GF-D8 (cell line): ENCODE results near the gene CELSR1.

Source experiments
- DNase-seq: peaks from one replicate; lab custom pipeline; 2025; lab: John Stamatoyannopoulos, UW

The CELSR1 gene

DNA sequence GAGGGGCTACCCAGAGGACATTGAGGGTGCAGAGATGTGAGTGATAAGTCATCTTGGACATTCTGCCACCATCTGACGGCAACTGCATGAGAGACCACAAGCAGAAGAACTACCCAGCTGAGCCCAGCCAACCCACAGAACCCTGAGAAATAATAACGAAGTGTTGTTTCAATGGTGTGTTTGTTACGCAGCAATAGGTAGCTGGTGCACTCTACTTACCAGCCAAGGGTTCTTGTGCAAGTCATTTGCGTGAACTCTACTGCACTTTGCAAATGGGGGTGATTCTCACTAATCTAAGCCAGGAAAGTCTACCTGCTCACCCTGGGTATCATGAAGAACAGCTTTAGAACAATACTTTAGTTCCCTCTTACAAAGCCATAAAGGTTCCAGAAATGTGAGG, 15.8 kb upstream of the CELSR1 start:
- DNase-seq, result no peak

DNA sequence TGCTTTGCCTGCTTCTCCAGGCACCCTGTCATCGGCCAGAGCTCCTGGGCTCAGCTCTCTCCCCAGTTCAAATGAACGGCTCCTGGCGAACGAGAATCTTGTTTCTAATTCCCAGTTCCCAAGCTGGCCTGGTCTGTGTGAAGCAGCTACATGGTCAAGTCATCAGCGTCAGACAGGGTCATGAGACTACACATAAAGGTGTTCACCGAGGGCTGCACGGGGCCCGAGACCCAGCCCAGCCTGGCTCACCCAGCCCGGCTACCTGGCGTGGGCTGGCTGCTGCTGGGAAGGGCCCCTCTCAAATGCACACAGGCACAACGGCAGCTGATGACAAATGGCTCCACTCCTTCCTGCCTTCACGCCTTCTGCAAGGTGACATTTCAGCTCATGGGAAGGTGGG, 14.6 kb upstream of the CELSR1 start:
- DNase-seq, result no peak

DNA sequence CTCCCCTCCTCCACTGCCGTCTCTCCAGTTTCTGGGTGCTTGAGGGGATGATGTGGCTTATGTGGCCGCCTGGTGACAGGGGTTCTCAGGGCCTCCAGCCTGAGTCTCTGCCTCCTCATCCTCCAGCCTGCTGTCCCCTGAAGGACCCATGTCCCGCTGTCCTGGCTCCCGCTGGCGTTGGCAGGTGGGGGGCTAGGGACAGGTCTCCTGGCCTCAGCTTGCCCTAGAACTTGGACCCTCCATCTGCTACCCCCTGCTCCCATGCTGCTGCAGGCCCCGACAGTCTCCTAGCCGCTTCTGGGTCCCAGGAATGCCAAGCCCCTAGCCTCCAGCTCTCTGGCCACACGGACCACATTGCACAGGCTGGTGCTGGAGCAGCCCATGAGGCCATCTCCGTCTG, 13.9 kb upstream of the CELSR1 start:
- no peak for DNase-seq

DNA sequence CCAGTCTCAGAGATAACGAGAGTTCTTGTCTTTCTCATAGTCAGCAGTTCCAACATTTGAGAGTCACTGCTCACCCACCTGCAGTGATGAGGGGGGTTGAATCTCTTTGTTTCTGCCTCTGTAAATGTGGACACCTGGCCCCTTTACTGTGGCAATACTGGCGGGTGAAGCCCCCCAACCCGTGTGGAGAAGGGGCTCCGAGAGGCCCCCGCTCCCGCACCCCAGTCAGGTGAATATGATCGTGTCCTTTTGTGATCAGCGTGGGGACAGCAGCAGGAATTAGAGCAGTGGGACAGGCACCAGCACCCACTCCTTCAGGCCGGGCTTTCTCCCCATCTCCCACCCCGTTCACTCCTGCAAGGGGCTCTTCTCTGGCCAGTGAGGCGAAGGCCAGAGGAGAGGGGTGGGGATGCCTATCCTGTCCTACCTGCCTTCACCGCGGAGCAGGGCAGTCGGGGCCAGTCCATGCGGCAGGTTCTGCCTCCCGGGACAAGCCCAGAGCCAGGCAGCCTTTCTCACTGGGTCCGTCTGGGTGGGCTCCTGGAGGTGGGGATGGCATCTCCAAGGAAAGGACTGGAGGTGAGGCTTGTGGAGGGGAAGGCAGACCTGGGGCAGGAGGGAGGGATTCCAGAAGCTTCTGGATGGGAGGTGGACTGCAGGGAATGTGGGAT, 12.7 kb upstream of the CELSR1 start:
- DNase-seq, result no peak

DNA sequence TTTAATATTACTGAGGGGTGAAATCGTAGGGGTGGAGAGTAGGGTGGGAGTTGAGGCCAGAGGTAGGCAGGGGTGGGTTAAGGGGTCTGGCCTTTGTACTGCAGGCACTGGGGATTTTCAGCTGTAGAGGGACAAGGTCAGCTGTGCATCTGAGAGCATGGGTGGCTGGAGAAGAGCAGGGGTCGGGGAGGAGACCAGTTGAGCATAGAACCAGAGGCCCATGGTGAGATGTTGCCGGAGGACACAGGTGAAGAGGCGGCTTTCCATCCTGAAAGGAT, 12.1 kb upstream of the CELSR1 start:
- no peak for DNase-seq

DNA sequence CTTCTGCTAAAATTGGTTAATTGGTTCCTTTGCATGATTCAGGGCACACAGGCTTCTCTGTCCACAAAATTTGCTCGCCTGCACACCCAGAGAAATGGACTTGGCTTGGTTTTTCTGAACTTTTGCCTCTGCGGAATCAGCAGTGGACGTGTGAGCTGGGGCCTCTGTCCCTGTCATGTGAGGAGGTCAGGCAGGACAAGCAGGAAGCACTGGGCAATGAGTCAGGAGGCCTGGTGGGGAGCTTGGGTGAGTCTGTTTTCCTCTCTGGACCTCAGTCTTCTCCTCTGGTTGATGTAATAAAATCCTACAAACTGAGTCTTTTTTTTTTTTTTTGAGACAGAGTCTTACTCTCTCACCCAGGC, 10.4 kb upstream of the CELSR1 start:
- DNase-seq, result no peak

DNA sequence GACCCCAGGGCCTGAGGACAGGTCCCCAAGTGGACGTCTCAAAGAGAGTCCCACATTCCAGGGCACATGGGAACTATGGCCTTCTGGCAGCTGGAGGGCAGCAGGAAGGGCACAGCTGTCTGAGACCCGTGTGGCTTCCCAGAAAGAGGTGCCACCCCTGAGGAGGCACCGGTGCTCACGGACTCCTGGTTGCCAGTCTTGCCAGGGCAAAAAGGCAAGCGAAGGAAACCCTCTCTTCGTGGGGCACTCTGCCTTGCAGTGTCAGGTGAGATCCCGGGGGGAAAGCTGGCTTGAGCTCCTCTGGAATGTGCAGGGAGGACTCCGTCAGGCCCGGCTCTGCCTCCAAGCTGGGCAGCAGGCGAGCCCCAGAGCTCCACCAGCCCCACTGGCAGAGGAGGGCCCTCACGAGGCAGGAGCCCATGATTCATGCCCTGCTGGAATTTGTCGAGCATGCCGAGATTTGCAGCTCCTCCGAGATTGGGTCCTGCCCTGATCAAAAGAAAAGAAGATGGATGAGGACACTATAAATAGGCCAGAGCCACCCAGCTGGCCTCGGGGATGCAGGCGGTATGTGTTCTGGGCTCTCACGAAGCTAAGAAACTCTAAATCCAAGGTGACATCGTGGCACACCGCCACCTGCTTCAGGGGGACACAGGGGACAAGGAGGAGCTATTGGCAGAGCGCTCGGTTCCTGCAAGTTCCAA, 9.9 kb upstream of the CELSR1 start:
- no peak for DNase-seq

DNA sequence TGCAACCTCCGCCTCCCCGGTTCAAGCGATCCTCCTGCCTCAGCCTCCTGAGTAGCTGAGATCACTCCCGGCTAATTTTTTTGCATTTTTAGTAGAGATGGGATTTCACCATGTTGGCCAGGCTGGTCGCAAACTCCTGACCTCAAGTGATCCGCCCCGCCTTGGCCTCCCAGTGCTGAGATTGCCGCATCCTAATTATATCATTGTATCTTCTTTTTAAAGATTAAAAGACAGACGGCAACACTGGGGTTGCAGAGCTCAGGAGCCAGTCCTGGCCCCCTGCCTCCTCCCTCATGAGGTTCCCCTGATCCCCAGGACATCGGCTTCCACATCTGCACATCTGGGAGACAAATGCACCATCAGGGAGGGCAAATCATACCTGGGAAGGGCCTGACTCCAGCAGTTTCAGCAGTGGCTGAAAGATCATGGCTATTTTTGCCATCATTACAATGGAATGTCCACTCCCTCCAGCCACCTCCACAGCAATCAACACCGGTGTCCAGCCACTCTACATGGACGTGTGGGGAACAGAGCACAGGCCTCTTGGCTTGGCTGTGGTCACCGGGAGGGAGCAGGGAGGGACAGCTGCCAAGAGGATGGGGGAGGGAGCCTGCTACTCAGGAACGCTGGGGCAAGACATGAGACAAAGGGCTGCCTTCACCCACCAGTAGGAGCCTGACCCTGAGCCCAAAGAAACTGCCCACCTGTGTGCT, 9.2 kb upstream of the CELSR1 start:
- DNase-seq, result no peak

DNA sequence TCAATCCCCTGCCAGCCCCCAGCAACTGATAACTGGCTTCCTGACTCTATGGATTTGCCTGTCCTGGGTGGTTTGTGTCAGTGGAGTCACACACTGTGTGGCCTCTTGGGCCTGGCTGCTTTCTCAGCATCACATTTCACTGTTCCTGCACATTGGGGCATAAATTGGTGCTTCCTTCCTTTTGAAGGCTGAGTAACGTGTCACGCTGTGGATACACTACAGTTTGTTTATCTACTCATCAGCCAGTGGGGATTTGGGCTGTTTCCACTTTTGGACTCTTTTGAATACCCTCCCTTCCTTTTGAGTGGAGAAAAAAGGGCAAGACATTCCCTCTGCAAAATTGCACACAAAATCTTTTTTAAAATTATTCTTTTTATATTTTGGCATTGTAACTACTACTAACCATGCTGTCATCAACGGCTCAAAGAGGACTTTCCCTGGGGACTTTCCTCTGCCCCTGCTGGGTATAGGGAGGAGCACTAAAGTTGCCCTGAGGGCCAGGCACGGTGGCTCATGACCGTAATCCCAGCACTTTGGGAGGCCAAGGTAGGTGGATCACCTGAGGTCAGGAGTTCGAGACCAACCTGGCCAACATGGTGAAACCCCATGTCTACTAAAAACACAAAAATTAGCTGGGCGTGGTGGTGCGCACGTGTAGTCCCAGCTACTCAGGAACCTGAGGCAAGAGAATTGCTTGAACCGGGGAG, 7.8 kb upstream of the CELSR1 start:
- no peak for DNase-seq

DNA sequence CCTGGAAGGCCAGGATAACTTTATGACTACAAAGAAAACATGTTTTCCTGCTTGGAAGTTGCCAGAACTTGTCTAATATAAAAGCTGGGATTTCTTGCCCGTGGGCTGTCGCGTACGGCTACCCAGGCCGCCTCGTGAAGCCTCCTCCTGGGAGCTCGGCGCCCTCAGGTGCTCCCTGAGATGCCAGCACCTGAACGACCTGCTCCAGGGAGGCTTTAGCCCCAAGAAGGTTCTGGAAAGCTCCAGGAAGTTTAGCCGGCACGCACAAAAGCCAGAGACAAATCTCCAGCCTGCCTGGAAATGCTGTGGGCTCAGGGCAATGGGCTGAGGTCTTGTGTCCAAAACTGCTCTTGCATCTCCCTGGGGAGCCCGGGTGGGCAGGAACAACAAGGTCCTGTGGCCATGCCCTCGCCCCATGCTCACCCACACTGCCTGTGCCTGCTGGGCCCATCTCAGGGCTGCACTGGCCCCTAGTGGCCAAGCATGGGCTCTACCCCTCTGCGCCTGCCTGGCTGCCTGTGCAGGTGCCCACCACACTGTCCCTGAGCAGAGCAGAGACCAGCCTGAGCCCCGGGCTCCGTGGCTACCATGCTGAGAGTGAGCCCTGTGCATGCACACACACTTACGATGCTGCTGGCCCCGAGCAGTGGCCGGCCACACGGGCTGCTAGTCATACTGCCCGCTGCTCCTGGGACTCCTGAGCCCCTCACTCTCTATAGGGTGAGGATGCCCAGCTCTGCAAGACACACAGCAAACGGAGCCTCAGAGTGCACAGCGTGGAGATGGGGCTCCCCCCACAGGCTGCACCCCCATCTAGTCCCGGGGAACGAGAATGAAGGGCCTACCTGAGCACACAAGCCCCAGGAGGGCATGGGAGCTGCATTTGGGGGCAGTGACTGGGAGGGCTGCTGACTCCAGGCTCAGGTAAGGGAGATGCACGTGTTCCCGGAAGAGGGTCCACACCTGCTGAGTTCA, 4.9 kb upstream of the CELSR1 start:
- DNase-seq, result no peak

DNA sequence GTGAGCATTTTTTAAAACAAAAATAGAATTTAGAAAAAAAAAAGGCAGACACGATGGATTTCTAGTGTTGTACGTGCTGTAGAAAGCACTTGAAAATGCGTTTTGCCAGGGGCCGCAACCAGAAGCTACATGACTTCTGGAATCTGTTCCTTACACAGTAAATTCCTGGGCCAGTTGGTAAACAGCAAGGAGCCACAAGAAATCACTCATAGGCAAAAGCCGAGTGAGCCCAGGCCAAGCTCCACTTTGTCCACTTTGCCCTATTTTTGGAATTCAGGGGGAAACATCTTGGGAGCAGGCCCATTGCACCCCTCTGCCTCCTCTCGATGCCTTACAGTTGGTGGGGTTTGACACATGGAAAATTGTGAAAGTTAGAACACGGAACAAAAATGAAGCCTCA, 4.1 kb upstream of the CELSR1 start:
- DNase-seq, result no peak

DNA sequence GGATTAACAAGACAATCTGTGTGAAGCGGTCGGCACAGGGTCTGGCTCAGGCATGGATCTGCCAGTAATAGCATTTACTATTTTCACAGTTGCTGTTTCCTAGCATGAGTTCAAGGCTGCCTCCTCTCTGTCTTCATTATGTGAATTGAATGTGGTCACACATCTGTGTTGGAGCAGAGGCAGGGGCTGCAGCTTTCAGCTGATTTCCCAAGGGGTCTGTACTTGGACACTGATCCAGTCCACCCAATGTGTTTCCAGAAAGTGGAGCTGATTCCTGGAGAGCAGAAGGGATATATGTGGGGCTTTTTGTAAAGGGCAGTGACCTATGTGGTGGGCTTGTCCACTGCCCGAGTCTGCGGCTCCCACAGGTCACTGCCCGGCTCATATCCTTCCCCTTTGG, 3.5 kb upstream of the CELSR1 start:
- no peak for DNase-seq

DNA sequence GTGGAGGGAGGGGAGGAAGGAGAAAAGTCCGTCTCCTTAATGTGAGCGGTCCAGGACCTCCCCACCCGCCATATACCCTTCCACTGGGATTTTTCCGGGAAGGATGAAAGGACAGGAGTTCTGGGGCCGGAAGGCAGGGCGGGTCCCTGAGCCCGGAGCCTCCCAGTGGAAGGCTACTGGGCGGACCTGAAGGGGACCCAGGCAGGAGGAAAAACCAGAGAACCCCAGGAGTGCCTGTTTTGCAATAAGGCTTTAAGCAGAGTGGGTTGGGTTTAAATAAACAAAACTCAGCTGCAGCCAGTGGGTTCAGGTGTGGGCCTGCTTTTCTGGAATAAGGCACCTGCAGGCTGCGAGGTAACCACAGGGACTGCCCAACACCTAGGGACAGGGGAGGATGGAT, 1.7 kb upstream of the CELSR1 start:
- no peak for DNase-seq

DNA sequence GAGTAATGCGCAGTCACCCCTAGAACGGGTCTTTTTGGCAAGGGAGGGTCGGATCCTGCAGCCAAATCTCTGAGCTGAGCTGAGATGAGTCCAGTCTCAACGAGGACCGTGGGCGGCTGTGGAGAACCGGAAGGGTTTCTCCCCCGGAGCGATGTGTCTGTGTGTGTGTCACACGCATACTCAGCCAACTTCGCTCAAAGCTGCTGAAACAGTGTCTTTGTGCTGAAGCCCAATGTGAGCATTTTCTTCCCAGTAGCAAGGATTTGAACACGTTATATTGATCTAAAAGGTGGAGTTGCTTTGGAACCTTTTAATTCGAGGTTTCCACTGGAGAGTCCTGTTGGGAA, 1.4 kb upstream of the CELSR1 start:
- DNase-seq, result no peak

DNA sequence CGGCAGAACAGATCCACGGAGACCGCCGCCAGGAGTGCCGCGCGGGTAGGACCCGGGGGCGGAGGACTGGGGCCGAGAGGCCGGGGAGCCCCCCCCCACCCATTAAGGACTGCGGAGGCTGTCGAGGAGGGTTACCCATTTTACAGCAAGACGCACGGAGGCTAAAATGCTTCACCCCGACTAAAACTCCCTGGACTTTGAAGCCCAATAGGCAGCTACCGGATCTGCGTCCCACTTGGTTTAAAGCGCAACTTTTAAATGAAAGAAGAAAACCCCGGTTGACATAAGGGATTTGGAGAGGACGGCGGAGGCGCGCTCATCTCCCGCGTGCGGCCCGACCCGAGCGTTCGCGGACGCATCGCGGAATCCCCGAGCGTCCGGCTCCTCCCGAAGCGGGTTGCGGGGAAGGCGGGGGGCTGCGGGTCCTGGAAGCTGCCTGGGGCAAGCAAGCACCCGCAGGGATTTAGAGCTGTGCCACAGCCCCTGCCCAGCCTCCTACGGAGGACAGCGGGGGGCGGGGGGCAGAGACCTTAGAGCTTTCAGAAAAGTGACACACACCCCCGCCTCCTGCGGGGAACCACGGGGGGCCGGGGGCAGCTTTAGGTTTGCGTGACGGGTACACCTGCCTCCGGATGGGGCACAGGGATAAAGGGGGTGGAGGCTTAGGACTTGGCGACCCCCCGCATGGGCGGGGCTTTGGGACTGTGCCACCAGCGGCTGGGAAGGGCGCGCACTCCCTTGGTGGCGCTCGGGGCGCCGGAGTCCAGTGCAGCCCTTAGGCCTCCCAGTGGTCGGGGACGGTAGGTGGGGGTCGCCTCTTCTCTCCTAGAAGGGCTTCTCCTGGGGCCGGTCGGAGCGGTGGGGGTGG, 760 bp upstream of the CELSR1 start:
- no peak for DNase-seq

DNA sequence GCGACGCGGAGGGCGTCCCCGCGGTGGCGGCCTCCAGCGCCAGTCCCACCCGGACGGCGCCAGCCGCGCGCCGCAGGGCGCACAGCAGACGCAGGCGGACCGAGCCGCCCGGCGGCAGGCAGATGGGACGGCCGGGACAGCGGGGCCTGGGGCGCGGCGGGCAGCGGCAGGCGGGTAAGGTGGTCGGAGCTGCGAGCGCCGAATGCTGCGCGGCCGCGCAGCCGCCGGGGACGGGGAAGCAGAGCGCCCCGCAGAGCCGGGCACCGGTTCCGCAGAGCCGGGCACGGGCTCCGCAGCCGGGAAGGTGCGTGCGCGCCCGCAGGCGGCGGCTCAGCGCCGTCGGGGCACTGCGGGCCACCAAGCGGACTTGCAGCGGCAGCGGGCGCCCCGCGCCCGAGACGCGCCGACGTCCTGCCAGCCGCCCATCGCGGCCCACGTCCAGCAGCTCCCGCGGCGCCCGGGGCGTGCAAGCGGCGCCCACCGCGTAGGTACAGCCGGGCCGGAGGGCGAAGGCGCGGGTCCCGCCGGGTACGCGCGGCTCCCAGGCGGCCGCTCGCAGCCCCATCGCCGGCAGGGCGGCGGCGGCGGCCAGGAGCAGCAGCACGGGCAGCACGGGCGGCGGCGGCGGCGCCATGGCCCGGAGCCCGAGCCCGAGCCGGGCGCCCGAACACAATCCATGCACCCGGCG, 739 bp downstream of the CELSR1 start:
- no peak for DNase-seq

DNA sequence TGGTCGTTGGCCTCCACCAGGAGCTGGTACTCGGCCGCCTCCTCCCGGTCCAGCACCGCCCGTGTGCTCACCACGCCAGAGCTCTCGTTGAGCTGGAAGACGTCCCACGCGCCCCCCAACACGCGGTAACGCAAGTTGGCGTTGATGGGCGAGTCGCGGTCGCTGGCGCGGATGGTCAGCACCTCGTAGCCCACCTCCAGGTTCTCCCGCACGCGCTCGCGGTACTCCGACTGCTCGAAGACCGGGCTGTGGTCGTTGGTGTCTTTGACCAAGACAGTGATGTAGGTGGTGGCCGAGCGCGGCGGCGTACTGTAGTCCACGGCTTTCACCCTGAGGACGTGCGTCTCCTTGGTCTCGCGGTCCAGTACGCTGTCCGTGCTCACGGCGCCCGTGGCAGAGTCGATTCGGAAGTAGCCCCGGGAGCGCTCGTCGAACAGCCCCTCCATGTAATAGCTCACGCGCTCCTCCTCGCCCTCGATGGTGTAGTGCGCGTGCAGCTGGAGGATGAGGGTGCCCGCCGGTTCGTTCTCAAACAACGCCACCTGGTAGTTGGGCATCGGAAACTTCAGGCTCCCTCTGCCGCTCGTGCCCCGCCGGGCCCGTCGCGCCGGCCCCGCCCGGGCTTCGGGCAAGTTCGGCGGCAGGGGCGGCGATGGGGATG, 1.4 kb downstream of the CELSR1 start:
- no peak for DNase-seq

DNA sequence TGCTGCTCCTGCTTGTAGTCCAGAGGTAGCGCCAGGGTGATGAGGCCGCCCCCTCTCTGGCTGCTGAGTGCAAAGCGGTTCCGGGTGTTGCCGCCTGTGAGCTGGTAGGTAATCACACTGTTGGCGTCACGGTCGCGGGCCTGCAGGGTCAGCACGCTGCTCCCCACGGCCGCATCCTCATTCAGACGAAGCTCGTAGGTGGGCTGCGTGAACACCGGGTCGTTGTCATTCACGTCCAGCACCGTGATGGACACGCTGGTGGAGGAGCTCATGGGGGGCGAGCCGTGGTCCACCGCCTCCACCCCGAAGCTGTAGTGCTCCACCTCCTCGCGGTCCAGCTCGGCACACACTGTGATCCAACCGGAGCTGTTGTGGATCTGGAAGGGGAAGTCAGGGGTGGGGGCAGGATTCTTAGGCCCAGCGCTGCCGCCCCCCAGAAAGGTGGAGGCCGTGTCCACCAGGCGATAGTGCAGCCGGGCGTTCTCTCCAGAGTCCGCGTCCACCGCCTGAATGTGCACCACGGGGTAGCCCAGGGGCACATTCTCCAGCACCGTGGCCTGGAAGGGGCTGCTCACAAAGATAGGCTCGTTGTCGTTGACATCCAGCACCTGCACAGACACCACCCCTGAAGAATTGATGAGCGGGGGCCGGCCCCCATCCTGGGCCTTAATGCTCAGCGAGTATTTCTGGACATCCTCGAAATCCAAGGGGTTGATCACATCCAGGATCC, 2.4 kb downstream of the CELSR1 start:
- no peak for DNase-seq

DNA sequence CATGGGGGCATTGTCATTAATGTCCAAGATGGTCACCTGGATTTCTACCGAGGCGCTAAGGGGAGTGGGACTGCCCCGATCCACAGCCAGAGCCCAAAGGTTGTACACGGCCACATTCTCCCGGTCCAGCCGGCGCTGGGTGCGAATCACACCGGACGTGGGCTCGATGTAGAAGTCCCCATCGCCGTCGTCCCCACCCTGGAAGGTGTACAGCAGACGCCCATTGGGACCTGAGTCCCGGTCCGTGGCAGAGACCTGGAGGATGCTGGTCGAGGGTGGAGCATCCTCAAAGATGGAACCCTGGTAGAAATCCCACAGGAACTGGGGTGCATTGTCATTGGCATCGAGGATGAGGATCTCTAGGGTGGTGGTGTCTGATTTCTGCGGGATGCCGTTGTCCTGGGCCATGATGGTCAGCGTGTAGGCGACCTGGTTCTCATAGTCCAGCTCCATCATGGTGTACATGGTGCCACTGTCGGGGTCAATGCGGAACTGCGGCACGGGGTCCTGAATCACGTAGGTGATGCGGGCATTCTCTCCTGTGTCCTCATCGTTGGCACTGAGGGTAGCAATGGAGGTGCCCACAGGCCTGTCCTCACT, 3.1 kb downstream of the CELSR1 start:
- DNase-seq, result no peak
